Immature natural killer cell (primary cell): Measurements from ENCODE around the gene ZBTB8A. TPM values are rescaled to one million over a fixed set of nuclear protein-coding genes. Genes with fewer than 3 reads are reported as not detected.
A peak's percentile ranks its signal among the peaks of the same experiment; 100 is the strongest.
"Not testable (repeated sequence)": the region's sequence is repeated elsewhere in the genome, so short reads cannot be mapped to it uniquely, and the experiment has no call there.

Source experiments
- DNase-seq, 3 donors: peaks; one replicate each; pipeline ENCODE4 v3.0.0; 2022; ENCODE audit warnings: mixed read lengths in 1 of 3
- H3K27ac Mint-ChIP-seq, 6 donors: one replicate each; pipeline ENCODE4 v1.8.0; 2020; ENCODE audit warnings: mixed read lengths in 6 of 6, mild to moderate bottlenecking in 5 of 6, inconsistent platforms in 4 of 6, moderate library complexity in 3 of 6
- H3K27me3 Mint-ChIP-seq, 3 donors: one replicate each; pipeline ENCODE4 v1.8.0; 2020 to 2021; ENCODE audit warnings: low read depth in 3 of 3, mild to moderate bottlenecking in 3 of 3, mixed read lengths in 3 of 3, moderate library complexity in 3 of 3, inconsistent platforms in 1 of 3
- H3K36me3 Mint-ChIP-seq, 3 donors: one replicate each; pipeline ENCODE4 v1.8.0; 2020; ENCODE audit warnings: mixed read lengths in 3 of 3, inconsistent platforms in 2 of 3, mild to moderate bottlenecking in 2 of 3
- H3K4me1 Mint-ChIP-seq, 2 donors: one replicate each; pipeline ENCODE4 v1.8.0; 2020; ENCODE audit warnings: inconsistent platforms in 2 of 2, mild to moderate bottlenecking in 2 of 2, mixed read lengths in 2 of 2, moderate library complexity in 1 of 2
- H3K4me3 Mint-ChIP-seq, 5 donors: one replicate each; pipeline ENCODE4 v1.8.0; 2020; ENCODE audit warnings: mild to moderate bottlenecking in 5 of 5, mixed read lengths in 5 of 5, inconsistent platforms in 3 of 5, moderate library complexity in 3 of 5
- H3K9me3 Mint-ChIP-seq, 6 donors: one replicate each; pipeline ENCODE4 v1.8.0; 2020; ENCODE audit warnings: mild to moderate bottlenecking in 6 of 6, mixed read lengths in 6 of 6, inconsistent platforms in 4 of 6, moderate library complexity in 3 of 6
- polyA plus RNA-seq, 3 donors: library from polyadenylated mRNA; unstranded; fragments of 300-500 nt; fragmentation: Illumina TruSeq; gene quantifications; one replicate each; pipeline ENCODE4 v1.2.3, GENCODE V29; 2021

ZBTB8A gene
- polyA plus RNA-seq, 3 donors from 2014 or later, result 0.39 TPM; not detected in 2

- Mint-ChIP-seq H3K27me3 (peaks cover 0 to 6% (median 0%) of the 10 kb centered on the region in 3 donors), H3K9me3 (no peaks in the 10 kb centered on the region), H3K27ac (no peak overlapping the region), H3K36me3 (peaks cover 0 to 3% (median 0%) of the 10 kb centered on the region in 3 donors), H3K4me1 (peaks cover 2 to 5% of the 10 kb centered on the region in 2 donors), H3K4me3 (no peak overlapping the region)
- no peak for DNase-seq
Measured at GRCh38 chr1:32516402-32516801, 22.8 kb upstream of the ZBTB8A start.

GRCh38 chr1:32518976-32519375 lies 20.3 kb upstream of the ZBTB8A start:
- no peak overlapping the region for H3K4me3 Mint-ChIP-seq
- no peaks in the 10 kb centered on the region for H3K36me3 Mint-ChIP-seq
- no peak for DNase-seq
- H3K9me3 Mint-ChIP-seq, result no peaks in the 10 kb centered on the region
- peaks cover 0 to 5% (median 0%) of the 10 kb centered on the region in 3 donors for H3K27me3 Mint-ChIP-seq
- no peak overlapping the region for H3K27ac Mint-ChIP-seq
- H3K4me1 Mint-ChIP-seq, result peaks cover 2 to 5% of the 10 kb centered on the region in 2 donors

- peaks cover 0 to 5% (median 0%) of the 10 kb centered on the region in 3 donors for H3K27me3 Mint-ChIP-seq
- no peaks in the 10 kb centered on the region for H3K9me3 Mint-ChIP-seq
- no peak overlapping the region for H3K27ac Mint-ChIP-seq
- H3K4me3 Mint-ChIP-seq, result peak overlapping the region; percentile 44 to 80 (median 67)
- peaks cover 2 to 5% of the 10 kb centered on the region in 2 donors for H3K4me1 Mint-ChIP-seq
- H3K36me3 Mint-ChIP-seq, result no peaks in the 10 kb centered on the region
- no peak for DNase-seq
Measured at GRCh38 chr1:32521165-32521564, 18.1 kb upstream of the ZBTB8A start.

GRCh38 chr1:32525053-32525452 lies 14.2 kb upstream of the ZBTB8A start:
- Mint-ChIP-seq H3K9me3 (no peaks in the 10 kb centered on the region), H3K4me1 (peaks cover 2 to 5% of the 10 kb centered on the region in 2 donors), H3K36me3 (no peaks in the 10 kb centered on the region), H3K4me3 (no peak overlapping the region), H3K27ac (no peak overlapping the region), H3K27me3 (peaks cover 0 to 7% (median 0%) of the 10 kb centered on the region in 3 donors)
- DNase-seq, result no peak

- Mint-ChIP-seq H3K27me3 (peaks cover 0 to 7% (median 0%) of the 10 kb centered on the region in 3 donors), H3K4me3 (no peak overlapping the region), H3K27ac (no peak overlapping the region), H3K36me3 (no peaks in the 10 kb centered on the region), H3K9me3 (no peaks in the 10 kb centered on the region), H3K4me1 (no peaks in the 10 kb centered on the region)
- DNase-seq, result no peak
Measured at GRCh38 chr1:32525661-32526444, 13.4 kb upstream of the ZBTB8A start.

- not testable (repeated sequence) for H3K36me3 Mint-ChIP-seq, H3K9me3 Mint-ChIP-seq, H3K4me1 Mint-ChIP-seq, H3K4me3 Mint-ChIP-seq, H3K27ac Mint-ChIP-seq, DNase-seq, H3K27me3 Mint-ChIP-seq
Measured at GRCh38 chr1:32528550-32528949, 10.7 kb upstream of the ZBTB8A start.

- no peaks in the 10 kb centered on the region for H3K9me3 Mint-ChIP-seq
- no peaks in the 10 kb centered on the region for H3K36me3 Mint-ChIP-seq
- H3K27me3 Mint-ChIP-seq, result peaks cover 2 to 7% (median 5%) of the 10 kb centered on the region in 3 donors
- H3K4me1 Mint-ChIP-seq, result peaks cover under 1 to 2% of the 10 kb centered on the region in 2 donors
- H3K27ac Mint-ChIP-seq, result no peak overlapping the region
- no peak overlapping the region for H3K4me3 Mint-ChIP-seq
- no peak for DNase-seq
Measured at GRCh38 chr1:32533792-32534327, 5.4 kb upstream of the ZBTB8A start.

GRCh38 chr1:32536117-32536516 lies 3.1 kb upstream of the ZBTB8A start:
- peaks cover 10 to 13% of the 10 kb centered on the region in 2 donors for H3K4me1 Mint-ChIP-seq

GRCh38 chr1:32536764-32537163 lies 2.5 kb upstream of the ZBTB8A start:
- DNase-seq, result no peak
- Mint-ChIP-seq H3K4me3 (no peak overlapping the region), H3K36me3 (peaks cover 0 to 6% (median 3%) of the 10 kb centered on the region in 3 donors), H3K27me3 (peaks cover 11 to 24% (median 19%) of the 10 kb centered on the region in 3 donors), H3K9me3 (peaks cover 0 to 2% (median 0%) of the 10 kb centered on the region in 6 donors), H3K27ac (no peak overlapping the region), H3K4me1 (peaks cover 10 to 13% of the 10 kb centered on the region in 2 donors)

More at GRCh38 chr1:32536117-32536516, 3.1 kb upstream of the ZBTB8A start:
- Mint-ChIP-seq H3K27me3 (peaks cover 11 to 21% (median 19%) of the 10 kb centered on the region in 3 donors), H3K36me3 (peaks cover 0 to 4% (median 3%) of the 10 kb centered on the region in 3 donors), H3K9me3 (no peaks in the 10 kb centered on the region), H3K4me3 (no peak overlapping the region), H3K27ac (no peak overlapping the region)
- no peak for DNase-seq

GRCh38 chr1:32539584-32540571 lies 651 bp downstream of the ZBTB8A start:
- peak overlapping the region in 2 of 6 donors; percentile 74 to 80 for H3K27ac Mint-ChIP-seq
- H3K4me3 Mint-ChIP-seq, result peak overlapping the region; percentile 85 to 94 (median 93)
- peaks cover 0 to 6% (median 3%) of the 10 kb centered on the region in 3 donors for H3K36me3 Mint-ChIP-seq
- peaks cover 10 to 13% of the 10 kb centered on the region in 2 donors for H3K4me1 Mint-ChIP-seq
- H3K9me3 Mint-ChIP-seq, result peaks cover 0 to 2% (median 0%) of the 10 kb centered on the region in 6 donors
- DNase-seq, result no peak
- peaks cover 11 to 32% (median 22%) of the 10 kb centered on the region in 3 donors for H3K27me3 Mint-ChIP-seq

- peaks cover 0 to 2% (median 0%) of the 10 kb centered on the region in 6 donors for H3K9me3 Mint-ChIP-seq
- H3K4me1 Mint-ChIP-seq, result peaks cover 10 to 13% of the 10 kb centered on the region in 2 donors
- peaks cover 0 to 6% (median 3%) of the 10 kb centered on the region in 3 donors for H3K36me3 Mint-ChIP-seq
- peak overlapping the region in 1 of 6 donors; percentile 74 for H3K27ac Mint-ChIP-seq
- no peak for DNase-seq
- peaks cover 11 to 32% (median 22%) of the 10 kb centered on the region in 3 donors for H3K27me3 Mint-ChIP-seq
- H3K4me3 Mint-ChIP-seq, result peak overlapping the region; percentile 85 to 94 (median 93)
Measured at GRCh38 chr1:32540605-32541004, 1.4 kb downstream of the ZBTB8A start.

GRCh38 chr1:32541064-32541566 lies 1.9 kb downstream of the ZBTB8A start:
- Mint-ChIP-seq H3K4me3 (peak overlapping the region; percentile 67 to 94 (median 90)), H3K9me3 (peaks cover 0 to 2% (median 0%) of the 10 kb centered on the region in 6 donors), H3K27me3 (peaks cover 11 to 32% (median 22%) of the 10 kb centered on the region in 3 donors), H3K27ac (peak overlapping the region in 1 of 6 donors; percentile 2), H3K4me1 (peaks cover 10 to 13% of the 10 kb centered on the region in 2 donors), H3K36me3 (peaks cover 0 to 6% (median 3%) of the 10 kb centered on the region in 3 donors)
- DNase-seq, result no peak

GRCh38 chr1:32546611-32547010 lies 7.4 kb downstream of the ZBTB8A start:
- H3K27ac Mint-ChIP-seq, result no peak overlapping the region
- peaks cover 0 to 12% (median 3%) of the 10 kb centered on the region in 3 donors for H3K27me3 Mint-ChIP-seq
- H3K4me1 Mint-ChIP-seq, result no peaks in the 10 kb centered on the region
- no peak for DNase-seq
- H3K36me3 Mint-ChIP-seq, result no peaks in the 10 kb centered on the region
- no peak overlapping the region for H3K4me3 Mint-ChIP-seq
- no peaks in the 10 kb centered on the region for H3K9me3 Mint-ChIP-seq
